Measurements from ENCODE around the gene RPS14. TPM values are rescaled to one million over a fixed set of nuclear protein-coding genes. Genes with fewer than 3 reads are reported as not detected.

Gene RPS14
- total and polyA plus RNA-seq, 9 of the 15 experiments (the other 6 are each of a cell fraction or from before 2014, with no cell fraction given), result 1,824 to 5,983 (median 3,017) TPM

DNA sequence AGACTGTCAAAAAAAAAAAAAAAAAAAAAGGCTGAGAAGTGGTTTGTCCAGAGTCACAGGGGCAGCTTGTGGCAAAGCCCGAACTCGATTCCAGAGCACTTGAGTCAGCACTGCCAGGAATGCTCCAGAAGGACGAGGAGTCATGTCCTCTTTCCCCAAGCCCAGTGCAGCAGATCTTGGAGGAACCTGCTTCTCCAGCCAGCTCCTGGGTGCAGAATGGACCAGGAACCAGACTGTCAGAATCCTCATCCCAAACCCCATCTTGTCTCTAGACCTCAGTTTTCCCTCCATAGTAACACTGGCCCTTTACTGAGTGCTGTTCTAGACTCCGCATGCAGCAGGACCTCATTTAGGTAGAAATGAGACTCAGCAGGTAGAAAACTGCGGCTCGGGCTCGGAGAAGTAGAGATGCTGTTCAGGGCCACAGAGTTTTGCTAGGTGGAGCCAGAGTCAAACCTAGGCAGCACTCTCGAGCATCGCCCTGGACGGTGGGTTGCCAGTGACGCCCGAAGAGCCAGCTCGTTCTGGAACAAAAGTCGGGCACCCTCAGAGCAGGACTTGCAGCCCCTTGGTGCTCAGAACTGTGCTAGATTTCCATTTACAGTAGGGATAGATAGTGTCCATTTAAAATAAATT, 52.3 kb downstream of the RPS14 start:
- no peak overlapping the region for H3K9ac ChIP-seq (ENCODE audit: insufficient read depth in 1 of 2, low read depth in 2 of 2, low read length in 2 of 2)
- intact Hi-C loops (cut with micrococcal nuclease), result no loop called here
- WGBS (ENCODE audit: insufficient coverage, low coverage, missing lambda C conversion rate), result 94% methylated on average over 12 of the region's 14 CpGs

More for the DNA sequence above, 52.3 kb downstream of the RPS14 start:
- no peak for ATAC-seq
- H3K27ac ChIP-seq (ENCODE audit: extremely low read depth, low read depth, low read length), result no peak overlapping the region
- H3K9me3 ChIP-seq (replicated peaks; ENCODE audit: control insufficient read depth, insufficient read depth, low read depth, low read length), result no peaks in the 10 kb centered on the region
- H2AFZ ChIP-seq (ENCODE audit: low read depth, low read length), result no peak overlapping the region
- H3K4me2 ChIP-seq (ENCODE audit: insufficient read depth, low read length), result no peak overlapping the region
- H3K9me1 ChIP-seq (ENCODE audit: control insufficient read depth, insufficient read depth, low read length), result peaks cover 8% of the 10 kb centered on the region
- no peak for DNase-seq (ENCODE audit: extremely low read depth in 1 of 4, low spot score in 3 of 4)
- in situ Hi-C loops (cut with MboI), result no loop called here
- FAIRE-seq, result peak; percentile 29
- H3K36me3 ChIP-seq (ENCODE audit: control insufficient read depth, insufficient read depth, low read length), result peaks cover 87% of the 10 kb centered on the region
- ChIA-PET POLR2A (interaction anchor here (0.6 to 2.4 kb wide), 9 partner anchors 8 to 322 kb away, joined by 3 to 5 read pairs (median 4); no protein-coding TSS in a partner anchor), CTCF (ENCODE audit: low intra/inter-chr PET ratio) (interaction anchor here (0.6 kb wide), 1 partner anchor 52 kb away, joined by 4 read pairs; the partner anchor contains the start of gene RPS14)
- TF ChIP-seq NCOR1 (IDR thresholded peaks at IDR 0.05) (no peak), ZNF24 (IDR thresholded peaks at IDR 0.05) (no peak), ZNF274 (IDR thresholded peaks at IDR 0.05; ENCODE audit: borderline replicate concordance, low read depth, low read length) (no peak), MCM7 (IDR thresholded peaks at IDR 0.05) (no peak), NRF1 (conservative IDR thresholded peaks at IDR 0.05 in 1 of 2, IDR thresholded peaks at IDR 0.05 in 1 of 2) (no peak), MCM5 (IDR thresholded peaks at IDR 0.05; ENCODE audit: low read depth) (no peak), ZNF408 (CRISPR knock-in tag; IDR thresholded peaks at IDR 0.05; ENCODE audit: low read depth) (no peak), TAL1 (IDR thresholded peaks at IDR 0.05) (no peak), ZZZ3 (IDR thresholded peaks at IDR 0.05) (no peak), PTBP1 (IDR thresholded peaks at IDR 0.05; ENCODE audit: low read depth, low read length) (no peak), ZNF695 (CRISPR knock-in tag; IDR thresholded peaks at IDR 0.05) (no peak), PHTF2 (CRISPR knock-in tag; IDR thresholded peaks at IDR 0.05) (no peak), ZNF57 (CRISPR knock-in tag; IDR thresholded peaks at IDR 0.05) (no peak)
- TF ChIP-seq, protein P1, sequence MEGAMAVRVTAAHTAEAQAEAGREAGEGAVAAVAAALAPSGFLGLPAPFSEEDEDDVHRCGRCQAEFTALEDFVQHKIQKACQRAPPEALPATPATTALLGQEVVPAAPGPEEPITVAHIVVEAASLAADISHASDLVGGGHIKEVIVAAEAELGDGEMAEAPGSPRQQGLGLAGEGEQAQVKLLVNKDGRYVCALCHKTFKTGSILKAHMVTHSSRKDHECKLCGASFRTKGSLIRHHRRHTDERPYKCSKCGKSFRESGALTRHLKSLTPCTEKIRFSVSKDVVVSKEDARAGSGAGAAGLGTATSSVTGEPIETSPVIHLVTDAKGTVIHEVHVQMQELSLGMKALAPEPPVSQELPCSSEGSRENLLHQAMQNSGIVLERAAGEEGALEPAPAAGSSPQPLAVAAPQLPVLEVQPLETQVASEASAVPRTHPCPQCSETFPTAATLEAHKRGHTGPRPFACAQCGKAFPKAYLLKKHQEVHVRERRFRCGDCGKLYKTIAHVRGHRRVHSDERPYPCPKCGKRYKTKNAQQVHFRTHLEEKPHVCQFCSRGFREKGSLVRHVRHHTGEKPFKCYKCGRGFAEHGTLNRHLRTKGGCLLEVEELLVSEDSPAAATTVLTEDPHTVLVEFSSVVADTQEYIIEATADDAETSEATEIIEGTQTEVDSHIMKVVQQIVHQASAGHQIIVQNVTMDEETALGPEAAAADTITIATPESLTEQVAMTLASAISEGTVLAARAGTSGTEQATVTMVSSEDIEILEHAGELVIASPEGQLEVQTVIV (CRISPR knock-in tag; IDR thresholded peaks at IDR 0.05; ENCODE audit: borderline replicate concordance), result no peak
- TF ChIP-seq, protein P2, sequence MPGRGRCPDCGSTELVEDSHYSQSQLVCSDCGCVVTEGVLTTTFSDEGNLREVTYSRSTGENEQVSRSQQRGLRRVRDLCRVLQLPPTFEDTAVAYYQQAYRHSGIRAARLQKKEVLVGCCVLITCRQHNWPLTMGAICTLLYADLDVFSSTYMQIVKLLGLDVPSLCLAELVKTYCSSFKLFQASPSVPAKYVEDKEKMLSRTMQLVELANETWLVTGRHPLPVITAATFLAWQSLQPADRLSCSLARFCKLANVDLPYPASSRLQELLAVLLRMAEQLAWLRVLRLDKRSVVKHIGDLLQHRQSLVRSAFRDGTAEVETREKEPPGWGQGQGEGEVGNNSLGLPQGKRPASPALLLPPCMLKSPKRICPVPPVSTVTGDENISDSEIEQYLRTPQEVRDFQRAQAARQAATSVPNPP (IDR thresholded peaks at IDR 0.05; ENCODE audit: borderline replicate concordance, insufficient read depth, insufficient read length), result no peak
- H3K4me1 ChIP-seq (replicated peaks in 1 of 2; ENCODE audit: control insufficient read depth in 2 of 2, insufficient read depth in 2 of 2, low read length in 2 of 2), result peaks cover 5 to 10% of the 10 kb centered on the region in 2 experiments; a peak in 2 of 5 replicates
- no peak overlapping the region for H3K4me3 ChIP-seq
- H3K27me3 ChIP-seq (ENCODE audit: control insufficient read depth in 2 of 2, insufficient read depth in 2 of 2, low read length in 2 of 2), result no peaks in the 10 kb centered on the region
- H3K79me2 ChIP-seq (ENCODE audit: control insufficient read depth, insufficient read depth, low read length), result no peaks in the 10 kb centered on the region
- no TSS peak for BruUV-seq (replicated peaks)
- H4K20me1 ChIP-seq (replicated peaks; ENCODE audit: control insufficient read depth, insufficient read depth, low read length), result peaks cover 4% of the 10 kb centered on the region; the same call in 1 of the 2 replicates
